Superior temporal gyrus (tissue), 1 donor: ENCODE measurements around the gene MRPL32.
"Not testable (repeated sequence)": the region's sequence is repeated elsewhere in the genome, so short reads cannot be mapped to it uniquely, and the experiment has no call there.

ENCODE experiments used
- DNase-seq: peaks from one replicate; pipeline ENCODE4 v3.0.0-alpha.2; 2016; ENCODE audit errors: extremely low spot score

The MRPL32 gene

DNA sequence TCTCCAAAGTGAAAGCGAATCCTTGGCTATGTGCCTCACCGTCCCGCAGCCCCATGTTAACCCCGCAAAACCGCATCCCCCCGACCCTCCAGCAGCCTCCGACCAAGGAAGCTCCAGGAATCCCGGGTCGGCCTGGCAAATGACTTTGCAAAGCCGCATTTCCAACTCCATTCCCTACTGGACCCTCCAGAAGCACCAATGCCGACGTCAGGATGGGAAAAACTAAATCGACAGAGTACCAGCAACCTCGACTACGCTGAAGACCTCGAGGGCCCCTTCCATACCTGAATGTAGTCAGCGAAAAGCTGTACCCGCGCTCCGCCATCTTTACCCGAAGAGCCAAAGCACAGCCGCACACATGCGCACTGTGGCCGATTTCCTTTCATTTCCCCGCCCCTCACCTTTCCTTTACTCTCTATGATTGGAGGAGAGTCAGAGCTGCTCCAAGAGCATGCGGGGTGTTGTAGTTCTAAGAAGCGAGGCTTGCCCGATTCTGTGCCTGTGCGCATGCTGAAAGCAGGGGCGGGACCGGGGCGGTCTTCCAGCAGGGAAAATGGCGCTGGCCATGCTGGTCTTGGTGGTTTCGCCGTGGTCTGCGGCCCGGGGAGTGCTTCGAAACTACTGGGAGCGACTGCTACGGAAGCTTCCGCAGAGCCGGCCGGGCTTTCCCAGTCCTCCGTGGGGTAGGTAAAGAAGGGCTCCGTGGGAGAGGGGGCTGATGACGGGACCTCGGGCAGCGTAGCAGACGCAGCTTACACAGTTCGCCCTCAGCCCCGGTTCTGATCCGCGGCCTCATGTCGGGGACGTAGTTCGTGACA lies at the start of gene MRPL32, which contains the start of gene PSMA2:
TSS of gene MRPL32 (plus strand) at position 543 of the 818 bp plus-strand sequence. CDS start at position 554, 11 bp downstream.
TSS of gene PSMA2 (minus strand) at position 341 of the 818 bp plus-strand sequence. CDS start at position 325, 16 bp downstream.
- peak; percentile 99 for DNase-seq

DNA sequence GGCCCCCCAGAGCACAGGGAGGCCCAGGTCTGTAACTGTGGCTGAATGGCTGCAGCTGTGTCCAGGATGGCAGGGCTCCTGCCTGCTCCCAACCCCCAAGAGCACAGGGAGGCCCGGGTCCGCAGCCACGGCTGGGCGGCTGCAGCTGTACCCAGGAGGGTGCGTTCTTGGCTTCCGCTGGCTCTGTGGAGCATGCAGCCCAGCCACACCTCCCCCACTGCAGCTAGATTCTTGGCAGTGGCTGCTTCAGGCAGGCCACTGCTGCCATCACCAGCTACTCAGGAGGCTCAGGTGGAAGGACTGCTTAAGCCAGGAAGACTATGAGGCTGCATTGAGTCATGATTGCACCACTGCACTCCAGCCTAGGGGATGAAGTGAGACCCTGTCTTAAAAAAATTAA lies 48.2 kb upstream of the MRPL32 start:
- DNase-seq, result no peak

- not testable (repeated sequence) for DNase-seq
Observed at GRCh38 chr7:42885183-42885582, 47.0 kb upstream of the MRPL32 start.

GRCh38 chr7:42886129-42886528 lies 46.0 kb upstream of the MRPL32 start:
- no peak for DNase-seq

GRCh38 chr7:42886893-42887505 lies 45.2 kb upstream of the MRPL32 start:
- DNase-seq, result no peak

GRCh38 chr7:42893346-42894240 lies 38.6 kb upstream of the MRPL32 start:
- DNase-seq, result no peak

DNA sequence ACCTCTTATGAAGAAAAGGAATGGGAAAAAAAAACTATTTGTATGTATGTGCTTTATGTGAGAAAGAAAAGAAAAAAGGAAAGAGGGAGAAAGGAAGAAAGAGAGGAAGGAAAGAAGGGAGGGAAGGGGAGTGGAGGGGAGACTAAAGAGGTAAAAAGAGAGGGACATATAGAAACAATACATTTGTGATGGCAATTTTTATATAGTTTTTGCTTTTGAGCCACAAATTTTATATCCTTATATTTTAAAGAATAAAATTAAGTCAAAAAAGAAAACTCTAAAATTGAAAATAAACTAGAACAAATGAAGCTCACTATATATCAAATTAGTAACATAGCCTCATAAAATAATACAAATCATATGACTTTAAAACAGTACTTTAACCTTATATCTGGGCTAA lies 31.3 kb upstream of the MRPL32 start:
- no peak for DNase-seq

DNA sequence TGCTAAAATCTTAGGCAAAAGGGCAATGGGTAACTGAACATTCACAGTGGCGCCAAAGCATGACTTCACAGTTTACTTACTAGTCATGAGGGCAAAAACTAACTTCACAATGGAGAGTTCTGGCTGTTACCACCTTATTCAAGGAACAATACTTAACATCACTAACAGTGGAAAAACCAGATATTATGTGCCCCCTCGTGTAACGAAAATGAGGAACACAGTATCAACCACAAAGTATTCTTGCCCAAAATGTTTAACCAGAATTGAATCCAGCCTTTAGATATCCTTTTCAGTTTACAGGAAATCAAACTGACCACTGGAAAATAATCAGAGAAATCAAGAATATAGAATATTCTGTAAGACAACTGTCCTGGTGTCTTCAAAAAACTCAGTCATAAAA lies 29.8 kb upstream of the MRPL32 start:
- no peak for DNase-seq

- no peak for DNase-seq
Observed at GRCh38 chr7:42906181-42906580, 26.0 kb upstream of the MRPL32 start.

DNA sequence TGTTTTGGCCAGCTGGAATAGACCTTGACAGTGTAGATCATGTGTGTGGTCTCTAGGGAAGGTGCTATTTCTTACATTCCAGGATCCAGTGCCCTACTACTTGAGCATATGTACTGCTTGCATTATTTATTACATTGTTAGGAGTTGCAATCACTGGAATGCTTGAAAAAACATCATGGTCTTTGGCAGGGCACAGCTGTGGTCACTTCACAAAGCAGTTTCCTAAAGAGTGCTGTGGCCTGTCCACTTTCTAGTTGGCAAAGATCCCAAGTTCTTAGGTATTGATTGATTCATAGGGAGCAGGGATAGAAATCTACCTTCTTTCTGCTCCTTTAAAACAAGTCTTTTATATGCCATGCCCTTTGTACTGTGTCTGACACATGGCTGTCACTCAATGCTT lies 24.9 kb upstream of the MRPL32 start:
- DNase-seq, result no peak

GRCh38 chr7:42910306-42910705 lies 21.9 kb upstream of the MRPL32 start:
- DNase-seq, result peak; percentile 76

DNA sequence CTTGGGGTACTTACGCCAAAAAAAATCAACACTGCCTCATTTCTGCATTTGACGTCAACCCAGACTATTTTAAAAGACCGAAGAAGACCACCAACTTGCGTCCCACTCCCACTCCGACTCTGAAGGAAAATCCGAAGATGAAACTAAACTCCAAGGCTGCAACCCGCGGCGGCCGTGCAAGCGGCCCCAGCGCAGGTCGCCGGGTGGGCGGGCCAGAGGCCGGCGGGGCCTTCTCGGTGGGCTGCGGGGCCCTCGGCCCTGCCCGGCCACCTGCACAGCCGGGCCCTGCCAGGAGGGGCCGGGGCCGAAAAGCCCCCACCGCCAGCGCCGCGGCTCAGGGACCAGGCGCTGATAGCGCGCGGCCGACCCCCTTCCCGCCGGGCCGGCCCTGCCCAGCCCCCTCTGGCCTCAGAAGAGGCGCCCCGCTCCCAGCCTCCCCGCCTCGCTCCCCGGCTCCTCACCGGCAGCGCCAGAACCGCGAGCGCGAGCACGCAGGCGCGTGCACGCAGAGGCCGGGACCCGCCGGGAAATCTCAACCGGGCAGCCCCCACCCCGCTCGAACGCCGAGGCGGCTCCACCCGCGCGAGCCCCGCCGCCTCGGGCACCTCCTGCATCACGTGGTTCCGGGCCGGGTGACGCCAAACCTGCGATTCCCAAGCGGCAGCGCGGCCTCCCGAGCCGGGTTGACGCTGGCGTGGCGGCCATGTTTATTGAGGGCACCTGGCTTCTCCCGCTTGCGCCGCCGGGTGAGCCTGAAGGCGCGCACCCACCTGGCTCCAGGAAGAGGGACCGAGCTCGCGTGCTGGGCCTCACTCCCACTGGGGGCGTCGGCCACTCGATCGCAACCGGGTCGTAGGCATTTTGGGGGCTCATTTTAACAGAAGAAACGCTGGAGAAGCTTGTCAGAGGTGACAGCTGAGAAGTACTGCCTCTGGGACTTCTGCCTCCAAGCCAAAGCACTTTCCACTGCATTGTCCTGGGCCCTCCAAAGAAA lies 20.4 kb upstream of the MRPL32 start, which contains the start of gene C7orf25:
TSS of gene C7orf25 (minus strand) at position 617 of the 994 bp plus-strand sequence. CDS start 1,170 bp downstream, outside the sequence.
- DNase-seq, result peak; percentile 97

DNA sequence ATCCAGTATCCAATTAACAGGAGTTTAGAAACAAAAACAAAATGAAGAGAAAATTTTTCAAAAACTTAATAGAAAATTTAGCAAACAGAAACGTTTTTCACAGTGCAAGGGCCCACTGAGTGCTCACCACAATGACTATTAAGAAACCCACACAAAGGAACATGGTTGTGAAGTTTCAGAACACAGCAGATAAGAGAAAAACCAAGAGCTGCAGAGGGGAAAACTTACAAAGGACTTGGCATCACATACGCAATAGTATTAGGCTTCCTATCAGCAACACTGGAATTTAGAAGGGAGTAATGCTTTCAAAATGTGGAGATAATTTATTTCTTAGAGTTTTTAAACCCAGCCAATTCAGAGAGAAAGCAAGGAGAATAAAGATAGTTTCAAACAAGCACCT lies 18.6 kb upstream of the MRPL32 start:
- DNase-seq, result no peak

GRCh38 chr7:42914009-42914408 lies 18.2 kb upstream of the MRPL32 start:
- DNase-seq, result no peak

DNA sequence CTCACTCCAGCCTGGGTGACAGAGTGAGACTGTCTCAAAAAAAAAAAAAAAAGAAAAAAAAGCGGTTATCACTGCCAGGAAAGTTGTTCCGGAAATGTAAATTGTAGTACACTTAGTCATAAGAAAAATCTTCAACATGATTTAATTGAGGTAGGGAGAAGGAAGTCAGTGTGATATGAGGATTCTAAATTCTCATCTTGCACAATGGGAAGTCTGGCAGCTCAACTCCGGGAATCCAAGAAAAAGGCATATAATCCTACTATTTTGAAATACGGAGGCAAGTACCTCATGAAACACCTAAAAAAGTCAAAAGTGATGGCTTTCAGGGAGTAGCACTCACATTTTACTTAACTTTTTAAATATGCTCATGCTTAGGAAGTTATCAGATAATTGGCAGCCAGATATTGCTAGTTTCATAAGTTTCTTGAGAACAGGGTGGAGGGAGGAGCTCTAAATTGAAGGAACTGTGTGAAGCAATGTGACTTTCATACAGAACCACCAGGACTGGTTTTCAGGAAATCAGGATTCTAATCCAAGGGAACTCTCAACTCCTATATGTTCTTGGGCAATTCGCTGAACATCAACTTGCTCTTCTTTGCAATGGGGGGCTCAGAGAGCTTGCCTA lies 17.6 kb upstream of the MRPL32 start:
- DNase-seq, result no peak

DNA sequence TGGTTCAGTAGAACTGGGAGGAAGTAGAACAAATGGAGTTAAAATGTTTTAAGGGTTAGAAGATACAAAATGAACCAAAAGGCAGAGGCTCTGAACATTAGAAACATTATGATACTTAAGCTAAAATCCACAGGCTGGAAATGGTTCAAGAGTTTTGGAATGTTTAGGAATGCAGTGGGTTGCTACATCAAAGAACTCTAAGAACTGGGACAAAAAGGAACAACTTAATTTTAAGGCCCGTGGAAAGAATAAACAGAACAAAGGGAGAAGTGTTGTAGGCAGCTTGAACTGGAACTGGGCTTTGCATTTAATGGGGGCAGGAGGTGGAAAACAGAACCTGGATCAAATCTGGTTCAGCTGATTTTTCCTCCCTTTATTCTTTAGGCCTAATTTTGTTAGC lies 16.8 kb upstream of the MRPL32 start:
- DNase-seq, result no peak

GRCh38 chr7:42922017-42922753 lies 10.0 kb upstream of the MRPL32 start:
- no peak for DNase-seq

GRCh38 chr7:42924223-42924838 lies 7.8 kb upstream of the MRPL32 start:
- DNase-seq, result no peak

DNA sequence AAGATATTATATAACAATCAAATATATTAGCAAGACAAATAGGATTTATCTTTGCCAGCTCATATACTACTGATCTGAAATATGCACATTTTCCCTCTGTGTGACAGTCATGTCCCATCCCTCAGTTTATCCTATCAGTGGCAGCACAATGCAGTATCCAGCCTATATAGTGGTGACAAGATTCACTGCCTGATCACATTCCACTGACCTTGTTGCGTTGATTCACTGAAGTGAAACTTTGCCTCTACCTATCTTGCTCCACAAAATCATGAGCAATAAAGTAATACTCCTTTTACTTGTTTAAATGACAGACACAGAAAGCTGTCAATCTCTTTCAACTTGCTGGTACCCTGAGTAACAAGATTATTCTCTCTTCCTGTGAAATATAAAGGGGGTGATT lies 6.5 kb upstream of the MRPL32 start:
- no peak for DNase-seq
